Measurements from ENCODE around the gene TLNRD1.

DNA sequence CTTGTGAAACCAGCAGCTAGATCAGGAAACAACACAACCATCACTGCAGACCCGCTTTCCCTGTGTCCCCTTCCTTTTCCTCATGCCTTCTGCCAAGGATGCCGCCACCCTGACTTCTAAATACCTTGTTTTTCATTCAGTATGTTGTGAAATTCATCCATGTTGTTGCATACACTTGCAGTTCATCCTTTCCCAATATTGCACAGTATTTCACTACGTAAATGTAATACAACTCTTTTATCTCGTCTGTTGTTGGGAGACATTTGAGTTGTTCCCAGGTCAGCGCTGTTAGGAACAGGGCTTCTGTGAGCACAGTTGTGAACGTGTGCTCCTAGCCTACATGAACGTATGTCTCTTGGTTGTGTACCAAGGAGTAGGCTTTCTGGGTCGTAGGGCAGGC, 24.2 kb downstream of the TLNRD1 start:
- TF ChIP-seq, protein P1, sequence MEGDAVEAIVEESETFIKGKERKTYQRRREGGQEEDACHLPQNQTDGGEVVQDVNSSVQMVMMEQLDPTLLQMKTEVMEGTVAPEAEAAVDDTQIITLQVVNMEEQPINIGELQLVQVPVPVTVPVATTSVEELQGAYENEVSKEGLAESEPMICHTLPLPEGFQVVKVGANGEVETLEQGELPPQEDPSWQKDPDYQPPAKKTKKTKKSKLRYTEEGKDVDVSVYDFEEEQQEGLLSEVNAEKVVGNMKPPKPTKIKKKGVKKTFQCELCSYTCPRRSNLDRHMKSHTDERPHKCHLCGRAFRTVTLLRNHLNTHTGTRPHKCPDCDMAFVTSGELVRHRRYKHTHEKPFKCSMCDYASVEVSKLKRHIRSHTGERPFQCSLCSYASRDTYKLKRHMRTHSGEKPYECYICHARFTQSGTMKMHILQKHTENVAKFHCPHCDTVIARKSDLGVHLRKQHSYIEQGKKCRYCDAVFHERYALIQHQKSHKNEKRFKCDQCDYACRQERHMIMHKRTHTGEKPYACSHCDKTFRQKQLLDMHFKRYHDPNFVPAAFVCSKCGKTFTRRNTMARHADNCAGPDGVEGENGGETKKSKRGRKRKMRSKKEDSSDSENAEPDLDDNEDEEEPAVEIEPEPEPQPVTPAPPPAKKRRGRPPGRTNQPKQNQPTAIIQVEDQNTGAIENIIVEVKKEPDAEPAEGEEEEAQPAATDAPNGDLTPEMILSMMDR (IDR thresholded peaks at IDR 0.05; ENCODE audit: low read depth, low read length) = no peak
- TF ChIP-seq EZH2phosphoT487 (IDR thresholded peaks at IDR 0.05; ENCODE audit: low read depth) = no peak

All from OCI-LY3 (cell line).